ENCODE data around the gene FOXE3. TPM values are rescaled to one million over a fixed set of nuclear protein-coding genes. Genes with fewer than 3 reads are reported as not detected.

The FOXE3 gene
- total and polyA plus RNA-seq, 4 donors: not detected

DNA sequence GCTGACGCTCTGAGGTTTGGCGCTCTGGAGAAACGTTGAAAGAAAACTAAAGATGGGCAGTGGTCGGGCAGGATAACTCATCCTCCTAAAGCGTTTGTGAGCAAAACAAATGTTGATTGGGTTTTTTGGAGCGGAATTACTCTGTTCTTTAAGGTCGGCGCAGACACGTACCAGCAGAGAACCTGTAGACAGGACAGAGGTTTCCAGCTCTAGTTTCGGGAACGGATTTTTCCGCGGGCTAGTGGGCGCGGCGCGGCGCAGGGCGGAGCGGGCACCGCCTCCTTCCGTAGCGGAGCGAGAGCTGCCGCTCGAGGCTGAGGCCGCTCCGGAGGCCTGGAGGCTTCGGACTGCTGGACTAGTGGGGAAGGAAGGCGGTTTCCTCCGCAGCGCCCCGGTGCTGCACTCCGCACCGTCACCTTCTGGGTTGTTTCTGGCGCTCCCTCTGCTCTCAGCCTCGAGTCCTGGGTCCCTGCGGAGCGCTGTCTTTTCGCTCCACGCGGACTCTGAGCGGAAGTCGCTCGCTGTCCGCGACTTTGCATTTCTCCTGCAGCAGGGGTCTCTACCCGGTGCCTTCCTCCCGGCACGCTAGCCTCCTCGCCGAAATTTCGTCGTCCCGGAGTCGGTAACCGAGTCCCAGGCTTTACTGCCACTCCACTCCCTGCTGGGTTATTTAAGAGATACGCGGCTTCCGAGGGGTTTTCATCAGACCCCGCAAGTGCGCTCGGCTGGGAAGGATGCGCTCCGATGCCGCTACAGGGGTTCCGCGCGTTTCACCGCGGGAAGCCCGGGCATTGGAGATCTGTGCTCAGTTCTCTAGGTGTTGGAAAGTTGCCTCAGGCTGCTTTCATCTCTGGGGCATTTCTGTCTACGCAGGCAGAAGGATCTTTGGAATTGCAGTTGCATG lies 28.7 kb downstream of the FOXE3 start (continued):
- no peak for TF ChIP-seq JUND (IDR thresholded peaks at IDR 0.05)
- no peak for TF ChIP-seq FOXA1 (IDR thresholded peaks at IDR 0.05)
- no peak for TF ChIP-seq FOXA2 (IDR thresholded peaks at IDR 0.05)

DNA sequence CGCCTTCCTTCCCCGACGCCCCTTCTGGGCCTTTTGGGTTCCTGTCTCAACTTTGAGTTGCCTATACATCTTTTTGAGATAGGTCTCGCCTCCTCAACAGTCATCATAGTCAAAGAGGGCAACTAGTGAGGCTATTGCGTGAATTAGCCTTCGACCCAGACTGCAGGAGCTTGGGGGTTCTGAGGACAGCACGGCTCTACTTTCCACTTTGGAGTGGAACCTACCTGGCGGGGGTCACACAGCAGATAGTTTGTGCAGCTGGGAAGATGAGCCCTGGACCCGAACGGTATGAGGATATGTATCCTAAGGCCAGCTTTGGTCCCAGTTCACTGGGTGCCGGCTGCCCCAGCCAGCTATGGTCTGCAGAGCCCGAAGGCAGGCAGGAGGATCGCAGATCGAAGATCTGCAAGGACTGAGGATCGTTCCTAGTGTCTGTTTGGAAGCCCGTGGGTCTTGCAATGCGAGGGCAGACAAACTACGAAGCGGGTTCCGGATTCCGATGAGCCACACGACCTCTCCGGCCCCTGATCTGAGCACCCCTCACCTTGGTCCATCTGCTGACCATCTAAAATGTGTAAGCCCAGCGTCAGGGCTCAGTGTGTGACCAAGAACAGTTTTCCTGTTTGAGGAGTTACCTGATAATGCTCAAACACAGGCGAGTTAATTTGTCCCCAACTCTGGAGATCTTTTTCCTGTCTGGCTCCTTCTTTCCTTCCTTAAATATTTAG lies 29.9 kb downstream of the FOXE3 start:
- WGBS: 16% methylated on average over 25 of the region's 25 CpGs
- TF ChIP-seq, protein P1, sequence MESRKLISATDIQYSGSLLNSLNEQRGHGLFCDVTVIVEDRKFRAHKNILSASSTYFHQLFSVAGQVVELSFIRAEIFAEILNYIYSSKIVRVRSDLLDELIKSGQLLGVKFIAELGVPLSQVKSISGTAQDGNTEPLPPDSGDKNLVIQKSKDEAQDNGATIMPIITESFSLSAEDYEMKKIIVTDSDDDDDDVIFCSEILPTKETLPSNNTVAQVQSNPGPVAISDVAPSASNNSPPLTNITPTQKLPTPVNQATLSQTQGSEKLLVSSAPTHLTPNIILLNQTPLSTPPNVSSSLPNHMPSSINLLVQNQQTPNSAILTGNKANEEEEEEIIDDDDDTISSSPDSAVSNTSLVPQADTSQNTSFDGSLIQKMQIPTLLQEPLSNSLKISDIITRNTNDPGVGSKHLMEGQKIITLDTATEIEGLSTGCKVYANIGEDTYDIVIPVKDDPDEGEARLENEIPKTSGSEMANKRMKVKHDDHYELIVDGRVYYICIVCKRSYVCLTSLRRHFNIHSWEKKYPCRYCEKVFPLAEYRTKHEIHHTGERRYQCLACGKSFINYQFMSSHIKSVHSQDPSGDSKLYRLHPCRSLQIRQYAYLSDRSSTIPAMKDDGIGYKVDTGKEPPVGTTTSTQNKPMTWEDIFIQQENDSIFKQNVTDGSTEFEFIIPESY (IDR thresholded peaks at IDR 0.05): no peak
- TF ChIP-seq FOXA1 (IDR thresholded peaks at IDR 0.05): no peak
- TF ChIP-seq HNF4A (conservative IDR thresholded peaks at IDR 0.05): no peak
- TF ChIP-seq, protein P2, sequence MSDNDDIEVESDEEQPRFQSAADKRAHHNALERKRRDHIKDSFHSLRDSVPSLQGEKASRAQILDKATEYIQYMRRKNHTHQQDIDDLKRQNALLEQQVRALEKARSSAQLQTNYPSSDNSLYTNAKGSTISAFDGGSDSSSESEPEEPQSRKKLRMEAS (IDR thresholded peaks at IDR 0.05): no peak
- TF ChIP-seq, protein P3, sequence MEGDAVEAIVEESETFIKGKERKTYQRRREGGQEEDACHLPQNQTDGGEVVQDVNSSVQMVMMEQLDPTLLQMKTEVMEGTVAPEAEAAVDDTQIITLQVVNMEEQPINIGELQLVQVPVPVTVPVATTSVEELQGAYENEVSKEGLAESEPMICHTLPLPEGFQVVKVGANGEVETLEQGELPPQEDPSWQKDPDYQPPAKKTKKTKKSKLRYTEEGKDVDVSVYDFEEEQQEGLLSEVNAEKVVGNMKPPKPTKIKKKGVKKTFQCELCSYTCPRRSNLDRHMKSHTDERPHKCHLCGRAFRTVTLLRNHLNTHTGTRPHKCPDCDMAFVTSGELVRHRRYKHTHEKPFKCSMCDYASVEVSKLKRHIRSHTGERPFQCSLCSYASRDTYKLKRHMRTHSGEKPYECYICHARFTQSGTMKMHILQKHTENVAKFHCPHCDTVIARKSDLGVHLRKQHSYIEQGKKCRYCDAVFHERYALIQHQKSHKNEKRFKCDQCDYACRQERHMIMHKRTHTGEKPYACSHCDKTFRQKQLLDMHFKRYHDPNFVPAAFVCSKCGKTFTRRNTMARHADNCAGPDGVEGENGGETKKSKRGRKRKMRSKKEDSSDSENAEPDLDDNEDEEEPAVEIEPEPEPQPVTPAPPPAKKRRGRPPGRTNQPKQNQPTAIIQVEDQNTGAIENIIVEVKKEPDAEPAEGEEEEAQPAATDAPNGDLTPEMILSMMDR (IDR thresholded peaks at IDR 0.05; ENCODE audit: low read depth, low read length, missing input control): no peak
- TF ChIP-seq FOXA2 (IDR thresholded peaks at IDR 0.05): no peak
- no peak for TF ChIP-seq RAD21 (IDR thresholded peaks at IDR 0.05)
- no peak for TF ChIP-seq JUND (IDR thresholded peaks at IDR 0.05)
- no peak for TF ChIP-seq SP1 (IDR thresholded peaks at IDR 0.05)
- TF ChIP-seq GABPA (IDR thresholded peaks at IDR 0.05 in 1 of 2, conservative IDR thresholded peaks at IDR 0.05 in 1 of 2): no peak
- TF ChIP-seq, protein P4, sequence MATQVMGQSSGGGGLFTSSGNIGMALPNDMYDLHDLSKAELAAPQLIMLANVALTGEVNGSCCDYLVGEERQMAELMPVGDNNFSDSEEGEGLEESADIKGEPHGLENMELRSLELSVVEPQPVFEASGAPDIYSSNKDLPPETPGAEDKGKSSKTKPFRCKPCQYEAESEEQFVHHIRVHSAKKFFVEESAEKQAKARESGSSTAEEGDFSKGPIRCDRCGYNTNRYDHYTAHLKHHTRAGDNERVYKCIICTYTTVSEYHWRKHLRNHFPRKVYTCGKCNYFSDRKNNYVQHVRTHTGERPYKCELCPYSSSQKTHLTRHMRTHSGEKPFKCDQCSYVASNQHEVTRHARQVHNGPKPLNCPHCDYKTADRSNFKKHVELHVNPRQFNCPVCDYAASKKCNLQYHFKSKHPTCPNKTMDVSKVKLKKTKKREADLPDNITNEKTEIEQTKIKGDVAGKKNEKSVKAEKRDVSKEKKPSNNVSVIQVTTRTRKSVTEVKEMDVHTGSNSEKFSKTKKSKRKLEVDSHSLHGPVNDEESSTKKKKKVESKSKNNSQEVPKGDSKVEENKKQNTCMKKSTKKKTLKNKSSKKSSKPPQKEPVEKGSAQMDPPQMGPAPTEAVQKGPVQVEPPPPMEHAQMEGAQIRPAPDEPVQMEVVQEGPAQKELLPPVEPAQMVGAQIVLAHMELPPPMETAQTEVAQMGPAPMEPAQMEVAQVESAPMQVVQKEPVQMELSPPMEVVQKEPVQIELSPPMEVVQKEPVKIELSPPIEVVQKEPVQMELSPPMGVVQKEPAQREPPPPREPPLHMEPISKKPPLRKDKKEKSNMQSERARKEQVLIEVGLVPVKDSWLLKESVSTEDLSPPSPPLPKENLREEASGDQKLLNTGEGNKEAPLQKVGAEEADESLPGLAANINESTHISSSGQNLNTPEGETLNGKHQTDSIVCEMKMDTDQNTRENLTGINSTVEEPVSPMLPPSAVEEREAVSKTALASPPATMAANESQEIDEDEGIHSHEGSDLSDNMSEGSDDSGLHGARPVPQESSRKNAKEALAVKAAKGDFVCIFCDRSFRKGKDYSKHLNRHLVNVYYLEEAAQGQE (IDR thresholded peaks at IDR 0.05): no peak
- no peak for TF ChIP-seq TAF1 (conservative IDR thresholded peaks at IDR 0.05)
- TF ChIP-seq RXRA (IDR thresholded peaks at IDR 0.05): no peak
- no peak for TF ChIP-seq HNF4G (IDR thresholded peaks at IDR 0.05)
- no peak for TF ChIP-seq NR2F2 (IDR thresholded peaks at IDR 0.05)
- TF ChIP-seq, protein P5, sequence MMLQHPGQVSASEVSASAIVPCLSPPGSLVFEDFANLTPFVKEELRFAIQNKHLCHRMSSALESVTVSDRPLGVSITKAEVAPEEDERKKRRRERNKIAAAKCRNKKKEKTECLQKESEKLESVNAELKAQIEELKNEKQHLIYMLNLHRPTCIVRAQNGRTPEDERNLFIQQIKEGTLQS (IDR thresholded peaks at IDR 0.05): no peak
- no peak overlapping the region for H3K9ac ChIP-seq (ENCODE audit: low read depth in 1 of 2, low read length in 2 of 2)
- DNase-seq (ENCODE audit: low spot score): no peak
- H3K27ac ChIP-seq (ENCODE audit: low read depth in 1 of 2, low read length in 2 of 2): no peak overlapping the region
- no peaks in the 10 kb centered on the region for H3K36me3 ChIP-seq (ENCODE audit: control insufficient read depth in 4 of 4, insufficient read depth in 3 of 4, low read depth in 1 of 4, low read length in 3 of 4)
- peaks cover 0 to 11% (median 1%) of the 10 kb centered on the region in 4 donors for H3K9me3 ChIP-seq (ENCODE audit: control insufficient read depth in 4 of 4, low read length in 3 of 4)
- H3K27me3 ChIP-seq (ENCODE audit: control insufficient read depth in 4 of 4, insufficient read depth in 4 of 4, low read length in 3 of 4): peaks cover 0 to 39% (median 14%) of the 10 kb centered on the region in 4 donors
- H3K4me1 ChIP-seq (ENCODE audit: control insufficient read depth in 4 of 4, insufficient read depth in 4 of 4, low read length in 3 of 4): peaks cover 0 to 17% (median 9%) of the 10 kb centered on the region in 4 donors
- H3K4me3 ChIP-seq (ENCODE audit: low read depth in 1 of 3, low read length in 3 of 3): no peak overlapping the region
